HepG2 (cell line): Measurements from ENCODE around the gene ASB4. TPM values are rescaled to one million over a fixed set of nuclear protein-coding genes. Genes with fewer than 3 reads are reported as not detected.
A peak's percentile ranks its signal among the peaks of the same experiment; 100 is the strongest.

Experiments used
- ATF3 ChIP-seq: sonication (generic); formaldehyde crosslinking; IDR thresholded peaks from 2 replicates; pipeline ENCODE4 v1.4.0; 2020; ENCODE audit warnings: missing genetic modification reagents
- CREM ChIP-seq, 2 experiments: sonication (generic) in 1 of 2; formaldehyde crosslinking in 1 of 2; IDR thresholded peaks; 2 replicates each; pipeline versions ENCODE4 v1.4.0 to v1.6.1; 2016 to 2020; ENCODE audit warnings: antibody characterized with exemption in 1 of 2, mild to moderate bottlenecking in 1 of 2, missing genetic modification reagents in 1 of 2
- FOXC1 ChIP-seq: sonication (generic); formaldehyde crosslinking; IDR thresholded peaks from 2 replicates; pipeline ENCODE4 v1.8.0; 2022; ENCODE audit warnings: mild to moderate bottlenecking, missing genetic modification reagents, borderline replicate concordance
- GPBP1L1 ChIP-seq: sonication (generic); formaldehyde crosslinking; IDR thresholded peaks from 2 replicates; pipeline ENCODE4 v1.5.0; 2020; ENCODE audit warnings: mild to moderate bottlenecking, missing genetic modification reagents
- HNF4A ChIP-seq: sonication (generic); formaldehyde crosslinking; IDR thresholded peaks from 2 replicates; pipeline ENCODE4 v1.4.0; 2020; ENCODE audit warnings: missing genetic modification reagents
- MAFK ChIP-seq, 2 experiments: IDR thresholded peaks in 1 of 2; conservative IDR thresholded peaks in 1 of 2; 2 replicates each; pipeline ENCODE4 v1.6.1; 2011; ENCODE audit warnings: improper control_type of control experiment in 2 of 2, low read length in 2 of 2
- MAX ChIP-seq: IDR thresholded peaks from 2 replicates; pipeline ENCODE4 v1.6.1; 2012; ENCODE audit warnings: inconsistent platforms
- NCOA1 ChIP-seq: sonication (generic); formaldehyde crosslinking; IDR thresholded peaks from 2 replicates; pipeline ENCODE4 v1.9.0; 2021; ENCODE audit warnings: missing genetic modification reagents
- NCOR1 ChIP-seq: fragments of 200-600 bp; sonication (generic); IDR thresholded peaks from 2 replicates; pipeline ENCODE4 v1.7.0; 2017; ENCODE audit warnings: antibody characterized with exemption, low read length, borderline replicate concordance
- NR2F1 ChIP-seq, 2 experiments: fragments of 450-650 bp in 1 of 2; formaldehyde crosslinking in 1 of 2; IDR thresholded peaks; 2 replicates each; pipeline versions ENCODE4 v1.5.0 to v1.6.1; 2016 to 2020; ENCODE audit warnings: mild to moderate bottlenecking in 1 of 2, missing compliant biosample characterization in 1 of 2, missing genetic modification reagents in 1 of 2, moderate library complexity in 1 of 2
- PATZ1 ChIP-seq: sonication (generic); formaldehyde crosslinking; IDR thresholded peaks from 2 replicates; pipeline ENCODE4 v1.4.0; 2020; ENCODE audit warnings: missing genetic modification reagents
- PHF5A ChIP-seq: IDR thresholded peaks from one replicate; pipeline ENCODE4 v1.6.1; 2018; ENCODE audit warnings: low read depth, missing genetic modification reagents; ENCODE audit not compliant: unreplicated experiment
- RAD51 ChIP-seq: fragments of 450-650 bp; IDR thresholded peaks from 2 replicates; pipeline ENCODE4 v1.6.1; 2016; ENCODE audit warnings: borderline replicate concordance
- SP140L ChIP-seq: sonication (generic); formaldehyde crosslinking; IDR thresholded peaks from 2 replicates; pipeline ENCODE4 v1.4.0; 2020; ENCODE audit warnings: missing genetic modification reagents, borderline replicate concordance
- TARDBP ChIP-seq: sonication (generic); formaldehyde crosslinking; IDR thresholded peaks from 2 replicates; pipeline ENCODE4 v1.8.0; 2022; ENCODE audit warnings: mild to moderate bottlenecking, missing genetic modification reagents
- TBL1XR1 ChIP-seq: fragments of 150-350 bp; IDR thresholded peaks from 2 replicates; pipeline ENCODE4 v1.6.1; 2014; ENCODE audit warnings: borderline replicate concordance, low read length; ENCODE audit not compliant: partially characterized antibody
- TEAD3 ChIP-seq: optimal IDR thresholded peaks from 2 replicates; pipeline ENCODE3; 2016; ENCODE audit warnings: borderline replicate concordance
- TFAP4 ChIP-seq: sonication (generic); IDR thresholded peaks from 2 replicates; pipeline ENCODE4 v1.6.1; 2016; ENCODE audit warnings: low read depth, borderline replicate concordance
- YEATS2 ChIP-seq: sonication (generic); formaldehyde crosslinking; IDR thresholded peaks from 2 replicates; pipeline ENCODE4 v1.4.0; 2020; ENCODE audit warnings: missing genetic modification reagents, borderline replicate concordance
- ZFYVE20 ChIP-seq: sonication (generic); formaldehyde crosslinking; IDR thresholded peaks from 2 replicates; pipeline ENCODE4 v1.8.0; 2023; ENCODE audit warnings: low read depth, mild to moderate bottlenecking, moderate library complexity, missing genetic modification reagents, borderline replicate concordance
- ZNF17 ChIP-seq: sonication (generic); formaldehyde crosslinking; IDR thresholded peaks from 2 replicates; pipeline ENCODE4 v1.5.0; 2020; ENCODE audit warnings: mild to moderate bottlenecking, missing genetic modification reagents
- ZNF20 ChIP-seq: sonication (generic); formaldehyde crosslinking; IDR thresholded peaks from 2 replicates; pipeline ENCODE4 v1.4.0; 2020; ENCODE audit warnings: mild to moderate bottlenecking, moderate library complexity, missing genetic modification reagents
- ZNF614 ChIP-seq: IDR thresholded peaks from 2 replicates; pipeline ENCODE4 v1.6.1; 2018; ENCODE audit warnings: missing biosample characterization, missing genetic modification reagents, inconsistent platforms, borderline replicate concordance
- ZNF674 ChIP-seq: sonication (generic); formaldehyde crosslinking; IDR thresholded peaks from 2 replicates; pipeline ENCODE4 v1.5.0; 2020; ENCODE audit warnings: low read depth, mild to moderate bottlenecking, missing genetic modification reagents
- ZZZ3 ChIP-seq: sonication (generic); formaldehyde crosslinking; IDR thresholded peaks from 2 replicates; pipeline ENCODE4 v1.4.0; 2020; ENCODE audit warnings: missing genetic modification reagents, mild to moderate bottlenecking, borderline replicate concordance
- polyA plus RNA-seq, 8 experiments: library from polyadenylated mRNA; depleted of rRNA in 3 of 8; stranded (reverse) in 7 of 8; unstranded in 1 of 8; fragments of >200 nt; fragmentation: Illumina TruSeq in 4 of 8; extraction: Trizol in 4 of 8; gene quantifications; 2 replicates each; pipeline versions ENCODE4 v1.2.1 to v1.2.3, GENCODE V29; 2011 to 2016; ENCODE audit warnings: low read depth in 4 of 8, missing spikeins in 1 of 8, mixed read lengths in 1 of 8; ENCODE audit not compliant: insufficient read depth in 1 of 8
- total RNA-seq, 5 experiments: library from RNA; depleted of rRNA; stranded (reverse); fragments of >200 nt; fragmentation: Illumina TruSeq; extraction: Trizol; gene quantifications; 2 replicates each; pipeline ENCODE4 v1.2.3, GENCODE V29; 2016; ENCODE audit warnings: low read depth in 1 of 5

The ASB4 gene
- total and polyA plus RNA-seq, 2 of the 13 experiments (the other 11 are each of a cell fraction or from before 2014, with no cell fraction given) = 1.1 to 4.0 TPM

GRCh38 chr7:95440394-95441038 lies 45.2 kb upstream of the ASB4 start (continued):
- TF ChIP-seq ATF3 (CRISPR knock-in tag) (peak; percentile 72; the same call in 1 of the 2 replicates), PHF5A (CRISPR knock-in tag) (peak; percentile 62), NCOA1 (CRISPR knock-in tag) (0 out of 2 replicates have a peak, but pooled peaks have one; percentile 45), MAX (peak; percentile 54), ZNF20 (no peak), PATZ1 (peak; percentile 66; the same call in 1 of the 2 replicates), NR2F1 (CRISPR knock-in tag; IDR thresholded peaks at IDR 0.05) (peak; percentile 40 to 71; a peak in 2 of 4 replicates), MAFK (conservative IDR thresholded peaks at IDR 0.05 in 1 of 2, IDR thresholded peaks at IDR 0.05 in 1 of 2; ENCODE audit: low read length in 2 of 2) (no peak), ZNF674 (CRISPR knock-in tag) (no peak), FOXC1 (CRISPR knock-in tag) (peak; percentile 56; the same call in 1 of the 2 replicates), TBL1XR1 (peak; percentile 99), TEAD3 (CRISPR knock-in tag) (peak; percentile 89), RAD51 (no peak), GPBP1L1 (CRISPR knock-in tag) (no peak), TARDBP (CRISPR knock-in tag) (peak; percentile 86), TFAP4 (peak; percentile 26; the same call in 1 of the 2 replicates), HNF4A (CRISPR knock-in tag) (peak; percentile 99), ZFYVE20 (CRISPR knock-in tag) (no peak), ZNF614 (CRISPR knock-in tag) (peak; percentile 69), ZNF17 (CRISPR knock-in tag) (0 out of 2 replicates have a peak, but pooled peaks have one; percentile 6), NCOR1 (peak; percentile 96), ZZZ3 (no peak), CREM (IDR thresholded peaks at IDR 0.05) (peak; percentile 91), CREM (CRISPR knock-in tag; IDR thresholded peaks at IDR 0.05) (no peak), YEATS2 (CRISPR knock-in tag) (peak; percentile 43; the same call in 1 of the 2 replicates), SP140L (CRISPR knock-in tag) (no peak)
